IMR-90 (cell line): ENCODE measurements around the gene FAF1. TPM values are rescaled to one million over a fixed set of nuclear protein-coding genes. Genes with fewer than 3 reads are reported as not detected.

Source experiments
- ATAC-seq: fragments of 200-7000 bp; cut with Tn5 transposase; 2 replicates; pipeline ENCODE4 v1.9.1; 2020; ENCODE audit warnings: low read depth, mild to moderate bottlenecking, moderate library complexity
- BruUV-seq: library from RNA; stranded (reverse); fragments of 400-500 nt; replicated peaks from 2 replicates; lab custom pipeline; 2021; lab: Mats Ljungman, UMichigan
- CTCF ChIA-PET: fragments of 300-600 bp; formaldehyde crosslinking; extraction: SDS; loops from one replicate; lab custom pipeline; 2021; ENCODE audit warnings: antibody characterized with exemption; lab: Yijun Ruan, JAX
- POLR2A ChIA-PET: fragments of 300-600 bp; sonication (Branson Sonifier 250); formaldehyde crosslinking; loops from one replicate; lab custom pipeline; 2022; ENCODE audit warnings: antibody characterized with exemption; ENCODE audit not compliant: unreplicated experiment; lab: Charles Lee
- DNase-seq: peaks from one replicate; pipeline ENCODE4 v3.0.0; 2013
- H2AFZ ChIP-seq: replicated peaks from 2 replicates; pipeline ENCODE3; 2013; ENCODE audit warnings: low read length, mild to moderate bottlenecking; ENCODE audit not compliant: poor library complexity
- H2AK5ac ChIP-seq: 2 replicates; pipeline ENCODE4 v1.6.1; 2013; ENCODE audit warnings: low read depth, low read length, inconsistent platforms
- H2AK9ac ChIP-seq: replicated peaks from 2 replicates; pipeline ENCODE3; 2013; ENCODE audit warnings: mild to moderate bottlenecking, low read depth, low read length, moderate library complexity; ENCODE audit not compliant: poor library complexity
- H2BK120ac ChIP-seq: 2 replicates; pipeline ENCODE4 v1.6.1; 2013; ENCODE audit warnings: low read depth, low read length, inconsistent platforms
- H2BK15ac ChIP-seq: 3 replicates; pipeline ENCODE4 v1.6.1; 2013; ENCODE audit warnings: low read depth, low read length, inconsistent platforms
- H2BK20ac ChIP-seq: 2 replicates; pipeline ENCODE4 v1.6.1; 2013; ENCODE audit warnings: low read depth, mild to moderate bottlenecking, inconsistent platforms, low read length, moderate library complexity
- H2BK5ac ChIP-seq: 2 replicates; pipeline ENCODE4 v1.6.1; 2013; ENCODE audit warnings: mild to moderate bottlenecking, low read depth, low read length, inconsistent platforms; ENCODE audit not compliant: poor library complexity, severe bottlenecking
- H3K14ac ChIP-seq: replicated peaks from 2 replicates; pipeline ENCODE4 v1.6.1; 2013; ENCODE audit warnings: low read depth, low read length, inconsistent platforms
- H3K18ac ChIP-seq: 2 replicates; pipeline ENCODE4 v1.6.1; 2013; ENCODE audit warnings: low read depth, low read length, control low read depth
- H3K23ac ChIP-seq: 2 replicates; pipeline ENCODE4 v1.6.1; 2013; ENCODE audit warnings: low read depth, low read length, inconsistent platforms
- H3K27ac ChIP-seq: 2 replicates; pipeline ENCODE4 v1.5.1; 2013; ENCODE audit warnings: mild to moderate bottlenecking, control low read depth, low read length; ENCODE audit not compliant: insufficient read depth
- H3K27me3 ChIP-seq: 2 replicates; pipeline ENCODE4 v1.6.1; 2013; ENCODE audit warnings: low read length; ENCODE audit not compliant: control insufficient read depth, insufficient read depth
- H3K36me3 ChIP-seq: 2 replicates; pipeline ENCODE4 v1.6.1; 2013; ENCODE audit warnings: low read length, mixed read lengths; ENCODE audit not compliant: control insufficient read depth, insufficient read depth
- H3K4ac ChIP-seq: 2 replicates; pipeline ENCODE4 v1.6.1; 2013; ENCODE audit warnings: low read depth, low read length, inconsistent platforms
- H3K4me1 ChIP-seq: 2 replicates; pipeline ENCODE4 v1.6.1; 2013; ENCODE audit warnings: low read length, mixed read lengths; ENCODE audit not compliant: control insufficient read depth, insufficient read depth
- H3K4me2 ChIP-seq: 2 replicates; pipeline ENCODE4 v1.6.1; 2013; ENCODE audit warnings: low read depth, mild to moderate bottlenecking, control low read depth, low read length, moderate library complexity
- H3K4me3 ChIP-seq: 2 replicates; pipeline ENCODE4 v1.5.1; 2013; ENCODE audit warnings: low read depth, mild to moderate bottlenecking, control low read depth, low read length, moderate library complexity; ENCODE audit not compliant: insufficient read depth
- H3K56ac ChIP-seq: 2 replicates; pipeline ENCODE4 v1.6.1; 2013; ENCODE audit warnings: low read length, inconsistent platforms; ENCODE audit not compliant: insufficient read depth; ENCODE audit errors: extremely low read depth
- H3K79me1 ChIP-seq, 2 experiments: 2 replicates each; pipeline ENCODE4 v1.6.1; 2013; ENCODE audit warnings: low read length in 2 of 2, inconsistent platforms in 1 of 2, low read depth in 1 of 2
- H3K9ac ChIP-seq: 2 replicates; pipeline ENCODE4 v1.6.1; 2013; ENCODE audit warnings: low read depth, low read length, control low read depth
- H3K9me1 ChIP-seq: 2 replicates; pipeline ENCODE4 v1.6.1; 2013; ENCODE audit warnings: low read length, inconsistent platforms; ENCODE audit not compliant: insufficient read depth
- H3K9me3 ChIP-seq: 2 replicates; pipeline ENCODE4 v1.6.1; 2013; ENCODE audit warnings: low read length; ENCODE audit not compliant: control insufficient read depth, insufficient read depth
- H4K20me1 ChIP-seq: 2 replicates; pipeline ENCODE4 v1.6.1; 2013; ENCODE audit warnings: low read length, inconsistent platforms; ENCODE audit not compliant: insufficient read depth
- H4K5ac ChIP-seq: 2 replicates; pipeline ENCODE4 v1.6.1; 2013; ENCODE audit warnings: mild to moderate bottlenecking, low read depth, low read length, control low read depth
- H4K8ac ChIP-seq, 2 experiments: 2 replicates each; pipeline ENCODE4 v1.6.1; 2013; ENCODE audit warnings: low read depth in 2 of 2, low read length in 2 of 2, control low read depth in 1 of 2, inconsistent platforms in 1 of 2
- H4K91ac ChIP-seq: 2 replicates; pipeline ENCODE4 v1.6.1; 2013; ENCODE audit warnings: low read depth, low read length, inconsistent platforms; ENCODE audit not compliant: insufficient read depth
- BHLHE40 ChIP-seq: fragments of 150-350 bp; IDR thresholded peaks from 2 replicates; pipeline ENCODE4 v1.6.1; 2016; ENCODE audit warnings: mild to moderate bottlenecking, low read depth, low read length
- CEBPB ChIP-seq: IDR thresholded peaks from 2 replicates; pipeline ENCODE4 v1.6.1; 2012; ENCODE audit warnings: low read depth, low read length, improper control_type of control experiment
- CHD1 ChIP-seq: IDR thresholded peaks from 2 replicates; pipeline ENCODE4 v1.6.1; 2012; ENCODE audit warnings: low read depth, low read length, improper control_type of control experiment
- CTCF ChIP-seq: conservative IDR thresholded peaks from 2 replicates; pipeline ENCODE4 v1.5.1; 2012; ENCODE audit warnings: mild to moderate bottlenecking, low read depth, low read length, improper control_type of control experiment
- ELK1 ChIP-seq: fragments of 150-350 bp; IDR thresholded peaks from 2 replicates; pipeline ENCODE4 v1.6.1; 2016; ENCODE audit warnings: low read depth, mild to moderate bottlenecking, low read length, moderate library complexity, borderline replicate concordance
- FOS ChIP-seq: fragments of 150-350 bp; IDR thresholded peaks from 2 replicates; pipeline ENCODE4 v1.6.1; 2016; ENCODE audit warnings: low read depth, low read length
- MAFK ChIP-seq: IDR thresholded peaks from 2 replicates; pipeline ENCODE4 v1.6.1; 2012; ENCODE audit warnings: low read depth, low read length, improper control_type of control experiment
- MAZ ChIP-seq: IDR thresholded peaks from 2 replicates; pipeline ENCODE4 v1.6.1; 2012; ENCODE audit warnings: low read depth, mild to moderate bottlenecking, low read length, improper control_type of control experiment, moderate library complexity, borderline replicate concordance
- MXI1 ChIP-seq: IDR thresholded peaks from 2 replicates; pipeline ENCODE4 v1.6.1; 2012; ENCODE audit warnings: low read depth, mild to moderate bottlenecking, low read length, moderate library complexity, borderline replicate concordance
- NFE2L2 ChIP-seq: fragments of 150-350 bp; IDR thresholded peaks from 2 replicates; pipeline ENCODE4 v1.6.1; 2016; ENCODE audit warnings: low read depth, mild to moderate bottlenecking, low read length
- POLR2A ChIP-seq: IDR thresholded peaks from 2 replicates; pipeline ENCODE4 v1.6.1; 2012; ENCODE audit warnings: mild to moderate bottlenecking, low read depth, low read length
- RAD21 ChIP-seq: IDR thresholded peaks from 2 replicates; pipeline ENCODE4 v1.6.1; 2012; ENCODE audit warnings: low read length, improper control_type of control experiment
- RCOR1 ChIP-seq: IDR thresholded peaks from 2 replicates; pipeline ENCODE4 v1.6.1; 2012; ENCODE audit warnings: mild to moderate bottlenecking, low read length, improper control_type of control experiment; ENCODE audit not compliant: insufficient replicate concordance
- RFX5 ChIP-seq: IDR thresholded peaks from 2 replicates; pipeline ENCODE4 v1.8.0; 2012; ENCODE audit warnings: low read depth, mild to moderate bottlenecking, low read length, moderate library complexity
- SMC3 ChIP-seq: fragments of 150-350 bp; IDR thresholded peaks from 2 replicates; pipeline ENCODE4 v1.6.1; 2016; ENCODE audit warnings: low read depth, mild to moderate bottlenecking, antibody characterized with exemption, low read length, moderate library complexity
- USF2 ChIP-seq: fragments of 150-350 bp; IDR thresholded peaks from 2 replicates; pipeline ENCODE4 v1.6.1; 2017; ENCODE audit warnings: mild to moderate bottlenecking, antibody characterized with exemption, low read length, low read depth
- WGBS, 2 experiments: methylation state at CpG; one replicate each; pipeline versions ENCODE4 v1.1.5 to v1.1.7; 2013; ENCODE audit warnings: missing lambda C conversion rate in 2 of 2; ENCODE audit not compliant: insufficient read length in 1 of 2; ENCODE audit errors: extremely low coverage in 2 of 2; 5-methylcytosine and 5-hydroxymethylcytosine counted together
- dilution Hi-C: fragments of 300-500 bp; cut with HindIII; formaldehyde crosslinking; loops from one replicate; pipeline ENCODE4 v1.14.3; 2018; ENCODE audit warnings: low sequenced_read_pairs; ENCODE audit not compliant: unreplicated experiment
- in situ Hi-C: fragments of 300-500 bp; cut with MboI; formaldehyde crosslinking; loops from 3 replicates; pipeline ENCODE4 v1.14.3; 2019; ENCODE audit warnings: low sequenced_read_pairs, inconsistent platforms, mixed read lengths
- intact Hi-C: fragments of 100-400 bp; cut with micrococcal nuclease; formaldehyde crosslinking; loops from 2 replicates; pipeline ENCODE4 v1.10.0; 2022
- polyA plus RNA-seq, 3 experiments: library from polyadenylated mRNA; depleted of rRNA; stranded (reverse); fragments of >200 nt; gene quantifications; 2 replicates each; pipeline ENCODE4 v1.2.3, GENCODE V29; 2012; ENCODE audit warnings: low replicate concordance in 1 of 3
- total RNA-seq: library from RNA; depleted of rRNA; stranded (reverse); fragments of >200 nt; gene quantifications from 2 replicates; pipeline ENCODE4 v1.2.3, GENCODE V29; 2012

The FAF1 gene
- total and polyA plus RNA-seq, 2 of the 4 experiments (the other 2 are of a cell fraction) = 18.8 to 72.9 TPM

DNA sequence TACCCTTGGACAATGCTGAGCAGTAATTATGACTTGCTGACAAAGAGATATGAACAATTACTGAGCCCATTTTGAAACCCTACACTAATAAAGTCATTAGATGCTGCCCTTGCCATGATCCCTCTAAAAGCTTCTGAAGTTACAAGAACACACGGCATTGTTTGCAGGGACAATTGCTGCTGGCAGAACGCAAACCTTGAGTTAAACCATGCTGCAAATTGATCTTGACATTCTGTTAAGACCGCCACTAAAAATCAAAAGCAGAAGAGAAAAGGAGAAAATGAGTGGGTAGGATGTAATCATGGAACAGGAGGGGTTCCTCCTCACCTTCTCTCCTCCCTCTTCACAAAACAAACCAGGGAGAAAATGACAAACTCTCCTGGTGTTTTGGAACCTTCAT lies 400.6 kb downstream of the FAF1 start:
- H4K5ac ChIP-seq = no peak overlapping the region
- ChIA-PET CTCF (interaction anchor here (0.6 kb wide), 1 partner anchor 84 kb away, joined by 5 read pairs; no protein-coding TSS in a partner anchor), POLR2A (no interaction called here)
- DNase-seq (no peak), ATAC-seq (no peak)
- BruUV-seq = no TSS peak
- in situ Hi-C loops (no loop called here), dilution Hi-C loops (no loop called here), intact Hi-C loops (no loop called here)
- H4K91ac ChIP-seq = no peak overlapping the region
- H3K27ac ChIP-seq = no peak overlapping the region
- no peak overlapping the region for H2AK5ac ChIP-seq
- H3K23ac ChIP-seq = no peak overlapping the region
- no peaks in the 10 kb centered on the region for H4K20me1 ChIP-seq
- no peak overlapping the region for H3K4me3 ChIP-seq
- no peak overlapping the region for H3K56ac ChIP-seq
- no peak overlapping the region for H3K18ac ChIP-seq
- no peaks in the 10 kb centered on the region for H3K27me3 ChIP-seq
- H2BK15ac ChIP-seq = no peak overlapping the region
- H3K9me1 ChIP-seq = no peaks in the 10 kb centered on the region
- no peak overlapping the region for H3K4ac ChIP-seq
- no peak overlapping the region for H2AFZ ChIP-seq
- no peaks in the 10 kb centered on the region for H3K4me1 ChIP-seq
- WGBS, 2 experiments = no CpG with 5 or more reads among the region's 3 CpGs
- H3K36me3 ChIP-seq = peaks cover 2% of the 10 kb centered on the region; the same call in 1 of the 2 replicates
- H2BK5ac ChIP-seq = no peak overlapping the region
- no peak overlapping the region for H2BK20ac ChIP-seq
- H4K8ac ChIP-seq = no peak overlapping the region
- no peak overlapping the region for H2AK9ac ChIP-seq
- TF ChIP-seq CTCF (no peak), MAZ (no peak), RFX5 (no peak), FOS (no peak), RAD21 (no peak), SMC3 (no peak), CEBPB (no peak), MXI1 (no peak), BHLHE40 (no peak), USF2 (no peak), POLR2A (no peak), MAFK (no peak), CHD1 (no peak), ELK1 (no peak), RCOR1 (no peak), NFE2L2 (no peak)
- H3K9me3 ChIP-seq = no peaks in the 10 kb centered on the region
- no peaks in the 10 kb centered on the region for H3K79me1 ChIP-seq
- no peak overlapping the region for H3K14ac ChIP-seq
- no peak overlapping the region for H3K9ac ChIP-seq
- no peak overlapping the region for H2BK120ac ChIP-seq
- H3K4me2 ChIP-seq = no peak overlapping the region
